IMR-90 (cell line): ENCODE results near the gene MCF2L. TPM values are rescaled to one million over a fixed set of nuclear protein-coding genes. Genes with fewer than 3 reads are reported as not detected.

Source experiments
- ATAC-seq: fragments of 200-7000 bp; cut with Tn5 transposase; 2 replicates; pipeline ENCODE4 v1.9.1; 2020; ENCODE audit warnings: low read depth, mild to moderate bottlenecking, moderate library complexity
- BruUV-seq: library from RNA; stranded (reverse); fragments of 400-500 nt; replicated peaks from 2 replicates; lab custom pipeline; 2021; lab: Mats Ljungman, UMichigan
- CTCF ChIA-PET: fragments of 300-600 bp; formaldehyde crosslinking; extraction: SDS; loops from one replicate; lab custom pipeline; 2021; ENCODE audit warnings: antibody characterized with exemption; lab: Yijun Ruan, JAX
- POLR2A ChIA-PET: fragments of 300-600 bp; sonication (Branson Sonifier 250); formaldehyde crosslinking; loops from one replicate; lab custom pipeline; 2022; ENCODE audit warnings: antibody characterized with exemption; ENCODE audit not compliant: unreplicated experiment; lab: Charles Lee
- DNase-seq: peaks from one replicate; pipeline ENCODE4 v3.0.0; 2013
- H2AFZ ChIP-seq: replicated peaks from 2 replicates; pipeline ENCODE3; 2013; ENCODE audit warnings: low read length, mild to moderate bottlenecking; ENCODE audit not compliant: poor library complexity
- H2AK5ac ChIP-seq: 2 replicates; pipeline ENCODE4 v1.6.1; 2013; ENCODE audit warnings: low read depth, low read length, inconsistent platforms
- H2AK9ac ChIP-seq: replicated peaks from 2 replicates; pipeline ENCODE3; 2013; ENCODE audit warnings: mild to moderate bottlenecking, low read depth, low read length, moderate library complexity; ENCODE audit not compliant: poor library complexity
- H2BK120ac ChIP-seq: 2 replicates; pipeline ENCODE4 v1.6.1; 2013; ENCODE audit warnings: low read depth, low read length, inconsistent platforms
- H2BK15ac ChIP-seq: 3 replicates; pipeline ENCODE4 v1.6.1; 2013; ENCODE audit warnings: low read depth, low read length, inconsistent platforms
- H2BK20ac ChIP-seq: 2 replicates; pipeline ENCODE4 v1.6.1; 2013; ENCODE audit warnings: low read depth, mild to moderate bottlenecking, inconsistent platforms, low read length, moderate library complexity
- H2BK5ac ChIP-seq: 2 replicates; pipeline ENCODE4 v1.6.1; 2013; ENCODE audit warnings: mild to moderate bottlenecking, low read depth, low read length, inconsistent platforms; ENCODE audit not compliant: poor library complexity, severe bottlenecking
- H3K14ac ChIP-seq: replicated peaks from 2 replicates; pipeline ENCODE4 v1.6.1; 2013; ENCODE audit warnings: low read depth, low read length, inconsistent platforms
- H3K18ac ChIP-seq: 2 replicates; pipeline ENCODE4 v1.6.1; 2013; ENCODE audit warnings: low read depth, low read length, control low read depth
- H3K23ac ChIP-seq: 2 replicates; pipeline ENCODE4 v1.6.1; 2013; ENCODE audit warnings: low read depth, low read length, inconsistent platforms
- H3K27ac ChIP-seq: 2 replicates; pipeline ENCODE4 v1.5.1; 2013; ENCODE audit warnings: mild to moderate bottlenecking, control low read depth, low read length; ENCODE audit not compliant: insufficient read depth
- H3K27me3 ChIP-seq: 2 replicates; pipeline ENCODE4 v1.6.1; 2013; ENCODE audit warnings: low read length; ENCODE audit not compliant: control insufficient read depth, insufficient read depth
- H3K36me3 ChIP-seq: 2 replicates; pipeline ENCODE4 v1.6.1; 2013; ENCODE audit warnings: low read length, mixed read lengths; ENCODE audit not compliant: control insufficient read depth, insufficient read depth
- H3K4ac ChIP-seq: 2 replicates; pipeline ENCODE4 v1.6.1; 2013; ENCODE audit warnings: low read depth, low read length, inconsistent platforms
- H3K4me1 ChIP-seq: 2 replicates; pipeline ENCODE4 v1.6.1; 2013; ENCODE audit warnings: low read length, mixed read lengths; ENCODE audit not compliant: control insufficient read depth, insufficient read depth
- H3K4me2 ChIP-seq: 2 replicates; pipeline ENCODE4 v1.6.1; 2013; ENCODE audit warnings: low read depth, mild to moderate bottlenecking, control low read depth, low read length, moderate library complexity
- H3K4me3 ChIP-seq: 2 replicates; pipeline ENCODE4 v1.5.1; 2013; ENCODE audit warnings: low read depth, mild to moderate bottlenecking, control low read depth, low read length, moderate library complexity; ENCODE audit not compliant: insufficient read depth
- H3K56ac ChIP-seq: 2 replicates; pipeline ENCODE4 v1.6.1; 2013; ENCODE audit warnings: low read length, inconsistent platforms; ENCODE audit not compliant: insufficient read depth; ENCODE audit errors: extremely low read depth
- H3K79me1 ChIP-seq, 2 experiments: 2 replicates each; pipeline ENCODE4 v1.6.1; 2013; ENCODE audit warnings: low read length in 2 of 2, inconsistent platforms in 1 of 2, low read depth in 1 of 2
- H3K9ac ChIP-seq: 2 replicates; pipeline ENCODE4 v1.6.1; 2013; ENCODE audit warnings: low read depth, low read length, control low read depth
- H3K9me1 ChIP-seq: 2 replicates; pipeline ENCODE4 v1.6.1; 2013; ENCODE audit warnings: low read length, inconsistent platforms; ENCODE audit not compliant: insufficient read depth
- H3K9me3 ChIP-seq: 2 replicates; pipeline ENCODE4 v1.6.1; 2013; ENCODE audit warnings: low read length; ENCODE audit not compliant: control insufficient read depth, insufficient read depth
- H4K20me1 ChIP-seq: 2 replicates; pipeline ENCODE4 v1.6.1; 2013; ENCODE audit warnings: low read length, inconsistent platforms; ENCODE audit not compliant: insufficient read depth
- H4K5ac ChIP-seq: 2 replicates; pipeline ENCODE4 v1.6.1; 2013; ENCODE audit warnings: mild to moderate bottlenecking, low read depth, low read length, control low read depth
- H4K8ac ChIP-seq, 2 experiments: 2 replicates each; pipeline ENCODE4 v1.6.1; 2013; ENCODE audit warnings: low read depth in 2 of 2, low read length in 2 of 2, control low read depth in 1 of 2, inconsistent platforms in 1 of 2
- H4K91ac ChIP-seq: 2 replicates; pipeline ENCODE4 v1.6.1; 2013; ENCODE audit warnings: low read depth, low read length, inconsistent platforms; ENCODE audit not compliant: insufficient read depth
- BHLHE40 ChIP-seq: fragments of 150-350 bp; IDR thresholded peaks from 2 replicates; pipeline ENCODE4 v1.6.1; 2016; ENCODE audit warnings: mild to moderate bottlenecking, low read depth, low read length
- CHD1 ChIP-seq: IDR thresholded peaks from 2 replicates; pipeline ENCODE4 v1.6.1; 2012; ENCODE audit warnings: low read depth, low read length, improper control_type of control experiment
- NFE2L2 ChIP-seq: fragments of 150-350 bp; IDR thresholded peaks from 2 replicates; pipeline ENCODE4 v1.6.1; 2016; ENCODE audit warnings: low read depth, mild to moderate bottlenecking, low read length
- RAD21 ChIP-seq: IDR thresholded peaks from 2 replicates; pipeline ENCODE4 v1.6.1; 2012; ENCODE audit warnings: low read length, improper control_type of control experiment
- RCOR1 ChIP-seq: IDR thresholded peaks from 2 replicates; pipeline ENCODE4 v1.6.1; 2012; ENCODE audit warnings: mild to moderate bottlenecking, low read length, improper control_type of control experiment; ENCODE audit not compliant: insufficient replicate concordance
- RFX5 ChIP-seq: IDR thresholded peaks from 2 replicates; pipeline ENCODE4 v1.8.0; 2012; ENCODE audit warnings: low read depth, mild to moderate bottlenecking, low read length, moderate library complexity
- WGBS, 2 experiments: methylation state at CpG; one replicate each; pipeline versions ENCODE4 v1.1.5 to v1.1.7; 2013; ENCODE audit warnings: missing lambda C conversion rate in 2 of 2; ENCODE audit not compliant: insufficient read length in 1 of 2; ENCODE audit errors: extremely low coverage in 2 of 2; 5-methylcytosine and 5-hydroxymethylcytosine counted together
- dilution Hi-C: fragments of 300-500 bp; cut with HindIII; formaldehyde crosslinking; loops from one replicate; pipeline ENCODE4 v1.14.3; 2018; ENCODE audit warnings: low sequenced_read_pairs; ENCODE audit not compliant: unreplicated experiment
- in situ Hi-C: fragments of 300-500 bp; cut with MboI; formaldehyde crosslinking; loops from 3 replicates; pipeline ENCODE4 v1.14.3; 2019; ENCODE audit warnings: low sequenced_read_pairs, inconsistent platforms, mixed read lengths
- intact Hi-C: fragments of 100-400 bp; cut with micrococcal nuclease; formaldehyde crosslinking; loops from 2 replicates; pipeline ENCODE4 v1.10.0; 2022
- polyA plus RNA-seq, 3 experiments: library from polyadenylated mRNA; depleted of rRNA; stranded (reverse); fragments of >200 nt; gene quantifications; 2 replicates each; pipeline ENCODE4 v1.2.3, GENCODE V29; 2012; ENCODE audit warnings: low replicate concordance in 1 of 3
- total RNA-seq: library from RNA; depleted of rRNA; stranded (reverse); fragments of >200 nt; gene quantifications from 2 replicates; pipeline ENCODE4 v1.2.3, GENCODE V29; 2012

Gene MCF2L
- total and polyA plus RNA-seq, 2 of the 4 experiments (the other 2 are of a cell fraction) = 0.18 TPM; not detected in 1

DNA sequence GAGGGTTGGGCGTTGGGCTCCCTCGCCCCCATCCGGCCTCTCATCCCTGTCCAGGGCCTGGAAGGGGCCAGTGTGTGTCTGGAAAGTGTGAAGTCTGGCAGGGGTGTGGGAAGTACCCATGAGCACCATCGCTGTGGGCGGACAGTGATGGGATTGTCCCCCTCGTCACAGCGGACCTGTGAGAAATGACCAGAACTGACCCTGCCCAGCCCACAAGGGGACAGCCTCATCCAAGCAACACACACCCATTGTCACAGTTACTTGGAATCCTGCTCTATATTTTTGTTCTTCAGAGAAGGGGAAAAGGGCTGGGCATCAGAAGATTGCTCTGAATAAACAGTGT, 18.6 kb downstream of the MCF2L start:
- Histone ChIP-seq H2AK9ac (peak overlapping the region; percentile 65), H2BK5ac (no peak overlapping the region), H3K23ac (no peak overlapping the region), H3K27me3 (peaks cover 72% of the 10 kb centered on the region), H3K4me1 (no peaks in the 10 kb centered on the region), H3K9me3 (no peaks in the 10 kb centered on the region; the same call in 1 of the 2 replicates), H2BK120ac (no peak overlapping the region), H2BK15ac (no peak overlapping the region), H4K8ac (no peak overlapping the region), H3K9ac (no peak overlapping the region), H3K4ac (no peak overlapping the region), H3K56ac (no peak overlapping the region), H4K5ac (no peak overlapping the region), H3K27ac (no peak overlapping the region), H3K14ac (no peak overlapping the region), H3K4me3 (no peak overlapping the region), H3K9me1 (no peaks in the 10 kb centered on the region), H3K4me2 (no peak overlapping the region), H4K20me1 (no peaks in the 10 kb centered on the region), H2AFZ (no peak overlapping the region), H2BK20ac (no peak overlapping the region), H4K91ac (no peak overlapping the region), H3K36me3 (no peaks in the 10 kb centered on the region), H2AK5ac (no peak overlapping the region), H3K18ac (no peak overlapping the region), H3K79me1 (no peaks in the 10 kb centered on the region)
- ChIA-PET CTCF (no interaction called here), POLR2A (no interaction called here)
- DNase-seq (no peak), ATAC-seq (no peak)
- intact Hi-C loops = no loop called here
- in situ Hi-C loops = no loop called here
- dilution Hi-C loops = no loop called here
- TF ChIP-seq CHD1 (no peak), RCOR1 (no peak), RFX5 (no peak), NFE2L2 (no peak), RAD21 (no peak), BHLHE40 (no peak)
- WGBS, 2 experiments = no CpG with 5 or more reads among the region's 7 CpGs
- BruUV-seq = no TSS peak
